Testis (tissue), 3 donors: ENCODE results near the gene MED12L. TPM values are rescaled to one million over a fixed set of nuclear protein-coding genes. Genes with fewer than 3 reads are reported as not detected.

ENCODE experiments used
- DNase-seq: peaks from one replicate; pipeline ENCODE4 v3.0.0-alpha.2; 2019
- H3K27ac ChIP-seq, 2 donors: fragments of 200-600 bp; sonication (generic); one replicate each; pipeline ENCODE4 v1.5.1; 2019
- H3K27me3 ChIP-seq: fragments of 200-600 bp; sonication (generic); one replicate; pipeline ENCODE4 v1.5.1; 2019
- H3K36me3 ChIP-seq: fragments of 200-600 bp; sonication (generic); one replicate; pipeline ENCODE4 v1.5.1; 2017; ENCODE audit warnings: low read depth; ENCODE audit errors: missing control alignments
- H3K4me1 ChIP-seq: fragments of 200-600 bp; sonication (generic); one replicate; pipeline ENCODE4 v1.5.1; 2019
- H3K4me3 ChIP-seq, 2 donors: fragments of 200-600 bp; sonication (generic); one replicate each; pipeline ENCODE4 v1.5.1; 2017 to 2019
- H3K9me3 ChIP-seq: fragments of 200-600 bp; sonication (generic); one replicate; pipeline ENCODE4 v1.5.1; 2017
- CTCF ChIP-seq, 3 experiments: fragments of 450-650 bp in 2 of 3; fragments of 200-600 bp in 1 of 3; sonication (generic) in 1 of 3; IDR thresholded peaks; one replicate each; pipeline ENCODE4 v1.5.1; 2016 to 2019; ENCODE audit warnings: antibody characterized with exemption in 3 of 3, mild to moderate bottlenecking in 2 of 3, moderate library complexity in 1 of 3
- POLR2A ChIP-seq: fragments of 450-650 bp; IDR thresholded peaks from one replicate; pipeline ENCODE4 v1.6.1; 2017; ENCODE audit warnings: antibody characterized with exemption, mild to moderate bottlenecking, moderate library complexity
- WGBS, 2 donors: methylation state at CpG; one replicate each; pipeline ENCODE4 v1.1.5; 2018; 5-methylcytosine and 5-hydroxymethylcytosine counted together
- intact Hi-C: fragments of 100-400 bp; cut with DNase I; formaldehyde crosslinking; loops from one replicate; pipeline ENCODE4 v1.15.1; 2023; ENCODE audit warnings: low total_unique reads
- polyA plus RNA-seq: library from polyadenylated mRNA; stranded (reverse); fragments of 350-450 nt; fragmentation: Illumina TruSeq; extraction: RNeasy Lipid Tissue Mini Kit (QIAGEN cat#74804); gene quantifications from one replicate; pipeline ENCODE4 v1.2.3, GENCODE V29; 2014; ENCODE audit warnings: low read depth, low replicate concordance; ENCODE audit not compliant: insufficient read depth
- total RNA-seq, 2 donors: library from RNA; depleted of rRNA; stranded (reverse); fragments of >200 nt; gene quantifications; one replicate each; pipeline ENCODE4 v1.2.3, GENCODE V29; 2016

The MED12L gene
- total and polyA plus RNA-seq, 3 donors from 2014 or later: 10.3 to 18.5 (median 10.4) TPM

- WGBS, 2 donors: 88 to 93% methylated on average over 9 of the region's 9 CpGs
- Histone ChIP-seq H3K27ac (no peak overlapping the region), H3K27me3 (no peaks in the 10 kb centered on the region), H3K36me3 (no peaks in the 10 kb centered on the region), H3K4me1 (no peaks in the 10 kb centered on the region), H3K4me3 (no peak overlapping the region), H3K9me3 (no peaks in the 10 kb centered on the region)
- no peak for DNase-seq
- TF ChIP-seq CTCF (IDR thresholded peaks at IDR 0.05) (no peak), POLR2A (no peak)
- intact Hi-C loops: no loop called here
Measured at GRCh38 chr3:151410891-151411559, 325.6 kb downstream of the MED12L start.

- intact Hi-C loops: no loop called here
- H3K27me3 ChIP-seq: no peaks in the 10 kb centered on the region
Measured at GRCh38 chr3:151412989-151413388, 327.5 kb downstream of the MED12L start.

GRCh38 chr3:151415289-151415688 lies 329.8 kb downstream of the MED12L start:
- no peak for TF ChIP-seq POLR2A
- no peak for TF ChIP-seq CTCF (IDR thresholded peaks at IDR 0.05)
- DNase-seq: no peak
- H3K27me3 ChIP-seq: no peaks in the 10 kb centered on the region
- intact Hi-C loops: no loop called here
- WGBS, 2 donors: 82 to 96% methylated on average over 1 of the region's 1 CpG
- H3K9me3 ChIP-seq: no peaks in the 10 kb centered on the region
- no peak overlapping the region for H3K4me3 ChIP-seq
- H3K27ac ChIP-seq: no peak overlapping the region
- no peaks in the 10 kb centered on the region for H3K36me3 ChIP-seq
- no peaks in the 10 kb centered on the region for H3K4me1 ChIP-seq

More at GRCh38 chr3:151412989-151413388, 327.5 kb downstream of the MED12L start:
- H3K36me3 ChIP-seq: no peaks in the 10 kb centered on the region
- 88 to 90% methylated on average over 5 of the region's 5 CpGs for WGBS, 2 donors
- H3K27ac ChIP-seq: no peak overlapping the region
- DNase-seq: no peak
- TF ChIP-seq POLR2A (no peak), CTCF (IDR thresholded peaks at IDR 0.05) (no peak)
- H3K4me1 ChIP-seq: no peaks in the 10 kb centered on the region
- H3K4me3 ChIP-seq: no peak overlapping the region
- no peaks in the 10 kb centered on the region for H3K9me3 ChIP-seq

- Histone ChIP-seq H3K27me3 (no peaks in the 10 kb centered on the region), H3K36me3 (no peaks in the 10 kb centered on the region), H3K4me1 (no peaks in the 10 kb centered on the region), H3K9me3 (no peaks in the 10 kb centered on the region), H3K4me3 (no peak overlapping the region), H3K27ac (no peak overlapping the region)
- no peak for DNase-seq
- WGBS, 2 donors: 74 to 91% methylated on average over 6 of the region's 6 CpGs
- intact Hi-C loops: no loop called here
- no peak for TF ChIP-seq CTCF (IDR thresholded peaks at IDR 0.05)
- TF ChIP-seq POLR2A: no peak
Measured at GRCh38 chr3:151419806-151420205, 334.3 kb downstream of the MED12L start.

- Histone ChIP-seq H3K36me3 (no peaks in the 10 kb centered on the region), H3K9me3 (no peaks in the 10 kb centered on the region), H3K27ac (no peak overlapping the region), H3K4me1 (no peaks in the 10 kb centered on the region), H3K4me3 (no peak overlapping the region), H3K27me3 (no peaks in the 10 kb centered on the region)
- intact Hi-C loops: no loop called here
- TF ChIP-seq POLR2A: no peak
- WGBS, 2 donors: 90 to 91% methylated on average over 4 of the region's 4 CpGs
- no peak for DNase-seq
Measured at GRCh38 chr3:151421938-151422337, 336.5 kb downstream of the MED12L start.
